Ishikawa (cell line): ENCODE results near the gene SGO2.

Experiments
- EGR1 ChIP-seq: IDR thresholded peaks from 2 replicates; pipeline ENCODE4 v1.6.1; 2012
- YY1 ChIP-seq: IDR thresholded peaks from 2 replicates; pipeline ENCODE4 v1.6.1; 2012; ENCODE audit warnings: low read depth

DNA sequence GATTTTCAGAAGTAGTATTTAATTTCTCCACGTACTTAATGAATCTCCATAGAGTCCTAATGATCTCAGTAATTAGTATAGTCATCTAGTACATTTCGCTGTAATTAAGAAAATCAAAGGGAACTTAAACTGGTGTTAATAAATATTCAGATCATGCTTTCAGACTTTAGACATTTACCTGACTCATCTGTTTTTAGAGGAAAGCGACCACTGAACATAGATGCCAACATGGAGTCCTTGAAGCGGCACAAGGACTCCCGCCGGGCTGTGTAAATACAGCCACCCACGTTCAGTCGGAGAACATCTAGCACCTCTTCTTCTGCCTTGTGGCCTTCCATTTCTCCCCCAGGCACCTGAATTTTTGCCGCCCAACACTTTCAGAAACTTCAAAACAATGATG, 19.3 kb upstream of the SGO2 start:
- TF ChIP-seq YY1 (no peak), EGR1 (no peak)
